ENCODE measurements around the gene JUP.

DNA sequence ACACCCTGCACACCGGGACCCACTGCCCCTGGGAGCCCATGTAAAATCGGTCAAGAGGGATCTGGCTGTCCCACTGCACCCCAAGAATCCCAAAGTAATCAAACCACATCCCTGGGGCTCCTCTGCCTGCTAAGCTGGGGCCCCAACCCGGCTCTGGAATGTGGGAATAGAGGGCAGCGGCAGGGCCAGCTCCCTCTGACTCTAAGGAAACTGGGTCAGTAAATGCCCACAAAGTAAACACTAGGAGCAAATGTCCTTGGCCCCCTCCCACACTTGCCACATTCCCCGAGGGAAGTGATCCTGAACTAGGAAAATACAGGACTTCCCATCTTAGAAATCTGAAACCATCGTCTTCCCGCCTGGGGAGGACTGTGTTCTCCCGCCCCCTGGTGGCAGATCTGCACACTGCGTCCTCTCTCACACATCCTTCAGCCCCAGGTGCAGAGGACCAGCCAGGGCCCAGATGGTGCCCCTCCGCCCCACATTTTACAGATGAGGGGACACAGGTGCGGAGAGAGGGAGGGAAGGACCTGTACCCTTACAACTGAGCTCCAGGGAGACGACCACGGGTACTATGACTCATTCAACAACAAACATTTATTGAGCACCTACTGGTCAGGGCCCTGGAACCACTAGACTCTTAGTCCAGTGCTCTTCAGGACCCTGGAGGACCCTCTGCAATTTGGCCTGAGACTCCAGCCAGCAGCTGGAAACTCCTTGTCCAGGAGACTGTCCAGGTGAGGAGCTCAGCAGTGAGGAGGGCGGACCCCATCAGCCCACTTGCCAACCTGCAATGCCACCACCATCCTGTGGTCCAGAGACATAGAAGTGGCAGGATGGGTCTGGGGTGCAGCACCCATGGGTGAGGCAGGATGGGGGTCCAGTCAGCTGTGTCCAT lies 15.1 kb upstream of the JUP start:
- TF ChIP-seq, protein P1, sequence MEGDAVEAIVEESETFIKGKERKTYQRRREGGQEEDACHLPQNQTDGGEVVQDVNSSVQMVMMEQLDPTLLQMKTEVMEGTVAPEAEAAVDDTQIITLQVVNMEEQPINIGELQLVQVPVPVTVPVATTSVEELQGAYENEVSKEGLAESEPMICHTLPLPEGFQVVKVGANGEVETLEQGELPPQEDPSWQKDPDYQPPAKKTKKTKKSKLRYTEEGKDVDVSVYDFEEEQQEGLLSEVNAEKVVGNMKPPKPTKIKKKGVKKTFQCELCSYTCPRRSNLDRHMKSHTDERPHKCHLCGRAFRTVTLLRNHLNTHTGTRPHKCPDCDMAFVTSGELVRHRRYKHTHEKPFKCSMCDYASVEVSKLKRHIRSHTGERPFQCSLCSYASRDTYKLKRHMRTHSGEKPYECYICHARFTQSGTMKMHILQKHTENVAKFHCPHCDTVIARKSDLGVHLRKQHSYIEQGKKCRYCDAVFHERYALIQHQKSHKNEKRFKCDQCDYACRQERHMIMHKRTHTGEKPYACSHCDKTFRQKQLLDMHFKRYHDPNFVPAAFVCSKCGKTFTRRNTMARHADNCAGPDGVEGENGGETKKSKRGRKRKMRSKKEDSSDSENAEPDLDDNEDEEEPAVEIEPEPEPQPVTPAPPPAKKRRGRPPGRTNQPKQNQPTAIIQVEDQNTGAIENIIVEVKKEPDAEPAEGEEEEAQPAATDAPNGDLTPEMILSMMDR (IDR thresholded peaks at IDR 0.05) = peak in 6 of 7 experiments; percentile 59 to 98 (median 96)
- TF ChIP-seq EP300 (IDR thresholded peaks at IDR 0.05) (no peak), POLR2A (IDR thresholded peaks at IDR 0.05) (no peak), POLR2AphosphoS5 (IDR thresholded peaks at IDR 0.05) (peak in 1 of 3 donors; percentile 69)

Data from stomach (tissue), 4 donors.